Stimulated activated CD4-positive, alpha-beta T cell treated with anti-CD3 and anti-CD28 coated beads, Interleukin-4, amount 100 ng/mL, for 48 hours (primary cell): ENCODE results near the gene SPC24.
"Not testable (repeated sequence)": the region's sequence is repeated elsewhere in the genome, so short reads cannot be mapped to it uniquely, and the experiment has no call there.

Experiments
- DNase-seq, 2 donors: peaks; one replicate each; pipeline ENCODE4 v3.0.0-alpha.2; 2020; ENCODE audit warnings: low read depth in 2 of 2

SPC24 gene

DNA sequence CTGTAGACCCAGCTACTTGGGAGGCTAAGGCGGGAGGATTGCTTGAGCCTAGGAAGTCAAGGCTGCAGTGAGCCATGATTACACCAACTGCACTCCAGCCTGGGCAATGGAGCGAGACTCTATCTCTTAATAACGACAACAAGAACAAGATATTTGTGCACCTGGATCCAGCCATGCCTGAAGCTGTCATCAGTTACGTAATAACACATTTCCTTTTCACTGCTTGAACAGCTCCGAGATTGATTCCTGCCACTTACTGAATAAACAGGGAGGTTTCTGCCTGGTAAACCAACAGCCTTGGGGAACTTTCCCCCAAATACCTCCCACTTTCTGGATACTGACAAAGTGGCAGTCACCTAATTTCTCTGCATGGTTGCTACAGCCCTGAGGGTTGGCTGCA lies 36.4 kb upstream of the SPC24 start:
- no peak for DNase-seq

DNA sequence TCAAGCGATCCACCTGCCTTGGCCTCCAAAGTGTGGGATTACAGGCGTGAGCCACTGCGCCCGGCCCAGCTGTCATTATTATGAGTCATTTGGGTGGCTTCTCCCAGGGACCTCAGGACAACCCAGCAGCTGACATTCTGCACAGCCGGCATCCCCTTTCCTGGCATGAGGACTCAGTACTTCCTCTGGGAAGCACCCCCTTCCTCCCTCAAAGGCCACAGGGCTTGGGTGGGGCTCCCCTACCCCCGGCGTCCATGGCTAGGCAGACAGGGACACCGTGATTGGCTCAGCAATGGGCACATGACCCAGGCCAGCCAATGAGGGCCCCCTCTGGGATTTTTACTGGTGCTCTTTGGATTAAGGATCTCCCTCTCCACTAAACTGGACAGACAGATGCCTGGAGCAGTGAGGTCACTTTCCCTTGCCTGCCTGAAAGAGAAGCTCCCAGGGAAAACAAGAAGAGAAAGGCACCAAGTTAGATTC lies 35.7 kb upstream of the SPC24 start:
- no peak for DNase-seq

DNA sequence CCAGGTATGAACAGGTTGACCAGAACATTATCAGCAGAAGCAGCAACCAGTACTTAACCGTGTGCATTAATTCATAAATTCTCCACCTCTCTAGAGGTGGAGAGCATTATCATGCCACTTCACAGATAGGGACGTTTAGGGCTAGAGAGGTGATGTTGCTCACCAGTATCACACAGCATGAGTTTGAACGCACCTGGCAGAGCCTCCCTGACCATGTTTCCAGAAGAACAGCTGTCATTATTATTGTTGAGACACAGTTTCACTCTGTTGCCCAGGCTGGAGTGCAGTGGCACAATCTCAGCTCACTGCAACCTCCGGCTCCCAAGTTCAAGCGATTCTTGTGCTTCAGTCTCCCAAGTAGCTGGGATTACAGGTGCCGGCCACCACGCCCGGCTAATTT lies 34.9 kb upstream of the SPC24 start:
- DNase-seq, result no peak

DNA sequence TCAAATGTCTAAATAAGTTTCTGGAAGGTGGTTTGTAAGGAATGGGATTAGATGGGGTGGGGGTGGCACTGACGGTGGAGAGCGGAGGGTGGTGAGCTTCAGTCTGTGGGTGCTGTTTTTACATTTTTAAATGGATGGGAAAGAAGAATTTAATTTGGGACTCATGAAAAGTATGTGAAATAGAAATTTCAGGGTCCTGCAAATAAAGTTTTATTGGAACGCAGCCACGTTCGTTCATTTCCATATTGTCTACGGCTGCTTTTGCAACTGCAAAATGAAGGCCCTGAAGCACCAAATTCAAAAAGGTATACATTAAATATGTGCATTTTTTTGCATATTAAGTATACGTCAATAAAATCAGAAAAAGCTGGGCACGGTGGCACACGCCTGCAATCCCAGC lies 31.9 kb upstream of the SPC24 start:
- DNase-seq, result no peak

DNA sequence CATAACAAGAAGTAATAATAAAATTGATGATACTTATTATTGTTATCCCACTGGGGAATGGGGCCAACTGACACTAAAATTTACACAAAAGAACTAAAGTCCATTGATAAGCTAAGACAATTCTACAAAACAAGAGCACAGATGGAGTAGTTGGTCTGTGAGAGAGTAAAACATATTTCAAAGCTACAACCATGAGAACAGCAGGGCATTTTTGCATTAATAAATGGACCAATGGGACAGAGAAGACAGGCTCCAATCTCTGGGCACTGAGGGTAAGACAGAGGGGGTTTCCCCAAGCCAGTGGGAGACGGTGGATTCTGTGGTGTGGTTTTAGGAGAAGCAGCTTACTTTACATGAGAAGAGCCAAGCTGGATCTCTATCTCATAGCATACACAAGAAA lies 27.4 kb upstream of the SPC24 start:
- no peak for DNase-seq

DNA sequence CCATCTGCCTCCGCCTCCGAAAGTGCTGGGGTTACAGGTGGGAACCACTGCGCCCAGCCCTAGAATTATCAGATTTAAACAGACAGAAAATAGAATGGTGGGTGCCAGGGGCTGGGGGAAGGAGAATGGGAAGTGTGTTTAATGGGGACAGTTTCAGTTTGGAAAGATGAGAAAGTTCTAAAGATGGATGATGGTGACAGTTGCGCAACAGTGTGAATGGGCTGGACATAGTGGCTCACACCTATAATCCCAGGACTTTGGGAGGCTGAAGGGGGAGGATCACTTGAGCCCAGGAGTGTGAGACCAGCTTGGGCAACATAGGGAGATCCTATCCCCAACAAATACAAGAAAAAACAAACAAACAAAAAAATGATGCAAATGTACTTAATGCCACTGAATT lies 25.9 kb upstream of the SPC24 start:
- DNase-seq, result no peak

DNA sequence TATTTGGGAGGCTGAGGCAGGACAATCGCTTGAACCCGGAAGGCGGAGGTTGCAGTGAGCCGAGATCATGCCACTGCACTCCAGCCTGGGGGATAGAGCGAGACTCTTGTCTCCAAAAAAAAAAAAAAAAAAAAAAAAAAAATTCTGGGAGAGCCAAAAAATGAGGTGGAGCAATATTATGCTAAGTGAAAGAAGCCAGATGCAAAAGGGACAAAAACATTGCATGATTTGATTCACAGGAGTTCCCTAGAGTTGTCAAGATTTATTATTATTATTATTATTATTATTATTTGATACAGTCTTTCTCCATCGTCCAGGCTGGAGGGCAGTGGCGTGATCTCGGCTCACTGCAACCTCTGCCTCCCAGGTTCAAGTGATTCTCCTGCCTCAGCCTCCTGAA lies 25.4 kb upstream of the SPC24 start:
- not testable (repeated sequence) for DNase-seq

DNA sequence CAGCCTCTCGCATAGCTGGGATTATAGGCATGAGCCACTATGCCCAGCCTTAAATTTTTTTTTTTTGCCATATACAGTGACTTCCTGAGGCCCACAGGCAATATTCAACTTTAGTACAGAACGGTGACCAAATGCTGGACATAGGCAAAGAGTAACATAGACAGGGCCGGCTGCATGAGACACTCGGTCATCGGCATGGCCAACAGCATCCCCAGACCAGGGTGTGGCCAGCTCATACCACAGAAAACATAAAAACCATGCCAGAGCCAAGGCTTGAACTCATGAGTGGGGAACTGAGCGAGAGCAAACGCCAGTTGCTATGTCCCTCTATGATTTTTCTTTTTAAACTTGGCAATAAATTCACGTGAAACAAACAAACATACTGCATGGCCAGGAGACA lies 24.8 kb upstream of the SPC24 start:
- no peak for DNase-seq

DNA sequence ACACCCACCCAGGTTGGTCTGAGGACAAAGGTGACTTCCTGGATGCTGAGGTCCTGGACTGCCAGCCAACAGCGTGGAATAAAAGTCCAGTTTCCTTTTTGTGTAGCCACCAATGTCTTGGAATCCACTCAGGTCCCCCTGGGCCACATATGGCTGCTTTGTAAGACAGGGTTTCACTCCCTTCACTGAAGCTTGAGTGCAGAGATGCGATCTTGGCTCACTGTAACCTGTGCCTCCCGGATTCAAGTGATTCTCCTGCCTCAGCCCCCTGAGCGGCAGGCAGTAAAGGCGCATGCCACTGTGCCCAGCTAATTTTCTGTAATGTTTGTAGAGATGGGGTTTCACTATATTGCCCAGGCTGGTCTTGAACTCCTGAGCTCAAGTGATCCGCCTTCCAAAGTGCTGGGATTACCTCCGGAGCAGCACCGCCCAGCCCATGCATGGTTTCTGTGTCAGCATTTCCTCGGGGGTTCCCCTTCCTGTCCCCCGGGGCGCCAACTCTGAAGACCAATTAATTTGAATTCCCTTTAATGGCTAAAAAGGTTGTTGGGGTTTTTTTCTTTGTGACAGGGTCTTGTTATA lies 24.2 kb upstream of the SPC24 start:
- DNase-seq, result no peak

DNA sequence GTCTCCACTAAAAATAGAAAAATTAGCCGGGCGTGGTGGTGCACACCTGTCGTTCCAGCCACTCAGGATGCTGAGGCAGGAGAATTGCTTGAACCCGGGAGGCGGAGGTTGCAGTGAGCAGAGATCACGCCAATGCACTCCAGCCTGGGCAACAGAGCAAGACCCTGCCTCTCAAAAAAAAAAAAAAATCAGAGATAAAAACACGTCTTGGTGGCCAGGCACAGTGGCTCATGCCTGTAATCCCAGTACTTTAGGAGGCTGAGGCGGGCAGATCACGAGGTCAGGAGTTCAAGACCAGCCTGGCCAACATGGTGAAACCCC lies 23.5 kb upstream of the SPC24 start:
- DNase-seq, result not testable (repeated sequence)

DNA sequence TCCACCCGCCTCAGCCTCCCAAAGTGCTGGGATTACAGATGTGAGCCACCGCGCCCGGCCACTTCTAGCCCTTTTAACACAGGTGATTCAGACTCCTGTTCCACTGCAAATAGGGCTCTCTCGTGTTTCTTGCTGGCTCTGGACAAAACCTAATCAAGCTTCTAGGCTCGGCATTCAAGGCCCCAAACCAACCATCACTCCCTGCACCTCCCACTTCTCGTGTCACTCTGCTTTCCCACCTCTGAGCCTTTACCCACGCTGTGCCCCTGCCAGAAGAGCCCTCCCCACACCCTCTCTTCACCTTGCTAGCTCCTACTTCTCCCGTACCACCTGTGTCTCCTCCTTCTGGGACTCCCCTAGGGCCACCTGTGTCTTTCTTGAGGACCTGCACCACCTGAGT lies 22.0 kb upstream of the SPC24 start:
- DNase-seq, result no peak

DNA sequence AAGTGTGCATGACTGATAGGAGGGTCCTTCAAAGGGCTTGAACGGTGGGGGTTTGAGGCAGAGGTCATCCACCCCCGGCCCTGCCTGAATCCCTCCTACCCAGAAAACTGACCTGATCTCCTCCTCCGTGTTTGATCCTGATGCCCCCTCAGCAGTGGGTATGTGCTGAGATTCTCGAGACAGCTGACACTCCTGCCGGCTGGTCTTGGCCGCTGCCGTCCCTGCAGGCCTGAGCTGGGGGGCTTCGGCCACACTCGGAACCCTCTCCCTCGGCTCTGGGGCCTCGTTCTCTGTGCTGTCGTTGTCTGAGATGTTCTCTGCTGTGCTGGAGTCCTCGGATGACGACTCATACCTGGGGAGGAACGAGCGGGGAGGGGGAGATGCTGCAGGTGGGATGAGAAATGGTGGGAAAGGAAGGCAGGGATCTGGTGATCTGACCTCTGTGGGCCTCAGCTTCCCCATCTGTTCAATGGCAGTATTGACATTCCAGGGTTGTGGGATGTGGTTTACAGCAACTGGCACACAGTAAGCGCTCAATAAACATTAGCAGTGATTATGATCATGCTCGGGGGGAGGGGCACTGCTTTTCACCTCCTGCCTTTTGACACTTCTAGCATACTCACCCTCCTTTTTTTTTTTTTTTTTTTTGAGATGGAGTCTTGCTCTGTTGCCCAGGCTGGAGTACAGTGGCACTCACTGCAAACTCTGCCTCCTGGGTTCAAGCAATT lies 21.0 kb upstream of the SPC24 start:
- no peak for DNase-seq

DNA sequence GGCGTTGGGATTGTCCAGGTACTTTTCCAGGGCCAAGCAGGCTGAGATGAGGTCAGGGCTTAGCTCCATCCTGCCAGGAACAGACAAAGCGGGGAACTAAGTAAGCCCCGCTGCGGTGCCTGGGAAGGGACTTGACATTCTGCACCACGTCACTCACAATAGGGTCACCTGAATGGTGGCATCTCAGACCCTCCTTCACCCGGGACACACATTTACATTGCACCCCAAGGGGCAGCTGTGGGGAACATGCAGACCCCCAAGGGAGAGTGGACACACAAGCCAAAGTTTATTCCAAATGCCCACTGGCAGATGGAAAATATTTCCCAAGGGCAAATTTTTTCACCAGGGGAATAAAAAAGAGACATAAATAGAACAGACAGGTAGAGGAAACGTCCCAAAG lies 20.3 kb upstream of the SPC24 start:
- DNase-seq, result no peak

DNA sequence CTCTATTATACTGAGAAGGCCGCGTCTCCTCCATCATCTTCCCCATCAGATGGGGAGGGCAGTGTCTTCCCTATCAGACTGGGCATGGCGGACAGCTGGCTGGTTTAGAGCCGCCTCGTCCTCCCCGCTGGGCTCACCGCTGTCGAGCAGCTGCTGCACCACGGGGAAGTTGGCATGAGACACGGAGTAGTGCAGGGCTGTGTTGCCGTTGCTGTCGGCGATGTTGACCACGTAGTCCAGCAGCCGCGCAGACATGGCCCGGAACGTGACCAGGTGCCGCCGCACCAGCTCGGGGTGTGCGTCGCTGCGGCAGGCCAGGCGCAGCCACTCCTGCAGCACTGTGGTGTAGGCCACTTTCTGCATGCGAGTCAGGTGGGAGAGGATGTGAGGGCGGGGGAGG lies 18.8 kb upstream of the SPC24 start:
- no peak for DNase-seq

DNA sequence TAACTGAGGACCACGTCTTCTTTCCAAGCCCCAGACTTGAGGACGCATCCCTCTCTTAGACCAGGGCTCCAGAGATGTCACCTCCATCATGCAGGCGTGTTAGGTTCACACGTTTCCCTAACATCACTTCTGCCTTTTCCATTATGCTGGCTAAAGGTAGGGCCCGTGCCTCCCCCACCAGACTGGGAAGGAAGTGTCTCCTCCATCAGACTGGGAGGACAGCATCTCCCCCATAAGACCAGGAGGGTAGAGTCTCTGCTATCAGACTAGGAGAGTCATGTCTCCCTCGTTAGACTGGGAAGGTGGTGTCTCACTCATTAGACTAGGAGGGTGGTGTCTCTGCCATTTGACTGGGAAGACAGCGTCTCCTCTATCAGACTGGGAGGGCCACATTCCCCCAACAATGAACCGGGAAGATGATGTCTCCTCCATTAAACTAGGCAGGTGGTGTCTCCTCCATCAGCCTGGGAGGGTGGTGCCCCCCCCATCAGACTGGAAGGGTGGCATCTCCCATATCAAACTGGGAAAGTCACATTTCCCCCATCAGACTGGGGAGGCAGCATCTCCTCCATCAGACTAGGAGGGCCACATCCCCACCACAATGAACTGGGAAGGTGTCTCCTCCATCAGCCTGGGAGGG lies 18.1 kb upstream of the SPC24 start:
- DNase-seq, result no peak

DNA sequence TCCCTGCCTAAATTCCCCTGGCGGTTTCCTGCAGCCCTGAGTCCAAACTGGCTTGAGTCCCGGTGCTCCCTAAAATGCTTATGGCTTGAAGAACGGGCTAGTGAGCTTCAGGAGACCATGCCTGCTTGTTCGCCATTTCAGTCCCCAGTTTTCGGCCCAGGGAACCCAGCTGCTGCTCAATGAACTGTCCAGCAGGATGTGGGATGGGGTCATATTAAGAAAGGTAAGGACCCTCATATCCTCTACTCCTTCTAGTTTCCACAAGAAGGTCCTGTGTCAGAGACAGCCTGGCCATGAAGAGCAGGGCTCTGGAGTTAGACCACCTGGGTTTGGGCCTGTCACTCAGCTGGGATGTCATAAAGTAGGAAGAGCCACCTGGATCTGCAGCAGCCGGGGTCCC lies 17.0 kb upstream of the SPC24 start:
- no peak for DNase-seq

DNA sequence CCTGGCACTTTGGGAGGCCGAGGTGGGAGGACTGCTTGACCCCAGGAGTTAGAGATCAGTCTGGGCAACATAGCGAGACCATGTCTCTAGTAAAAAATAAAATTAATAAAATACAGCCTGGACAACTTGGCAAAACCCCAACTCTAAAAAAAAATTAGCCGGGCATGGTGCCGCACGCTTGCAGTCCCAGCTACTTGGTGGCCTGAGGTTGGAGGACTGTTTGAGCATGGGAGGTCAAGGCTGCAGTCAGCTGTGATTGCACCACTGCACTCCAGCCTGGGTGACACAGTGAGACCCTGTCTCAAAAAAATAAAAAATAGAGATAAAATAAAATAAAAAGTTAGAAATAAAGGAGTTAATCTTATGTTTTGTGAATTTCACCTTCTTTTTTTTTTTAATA lies 15.6 kb upstream of the SPC24 start:
- DNase-seq, result no peak

DNA sequence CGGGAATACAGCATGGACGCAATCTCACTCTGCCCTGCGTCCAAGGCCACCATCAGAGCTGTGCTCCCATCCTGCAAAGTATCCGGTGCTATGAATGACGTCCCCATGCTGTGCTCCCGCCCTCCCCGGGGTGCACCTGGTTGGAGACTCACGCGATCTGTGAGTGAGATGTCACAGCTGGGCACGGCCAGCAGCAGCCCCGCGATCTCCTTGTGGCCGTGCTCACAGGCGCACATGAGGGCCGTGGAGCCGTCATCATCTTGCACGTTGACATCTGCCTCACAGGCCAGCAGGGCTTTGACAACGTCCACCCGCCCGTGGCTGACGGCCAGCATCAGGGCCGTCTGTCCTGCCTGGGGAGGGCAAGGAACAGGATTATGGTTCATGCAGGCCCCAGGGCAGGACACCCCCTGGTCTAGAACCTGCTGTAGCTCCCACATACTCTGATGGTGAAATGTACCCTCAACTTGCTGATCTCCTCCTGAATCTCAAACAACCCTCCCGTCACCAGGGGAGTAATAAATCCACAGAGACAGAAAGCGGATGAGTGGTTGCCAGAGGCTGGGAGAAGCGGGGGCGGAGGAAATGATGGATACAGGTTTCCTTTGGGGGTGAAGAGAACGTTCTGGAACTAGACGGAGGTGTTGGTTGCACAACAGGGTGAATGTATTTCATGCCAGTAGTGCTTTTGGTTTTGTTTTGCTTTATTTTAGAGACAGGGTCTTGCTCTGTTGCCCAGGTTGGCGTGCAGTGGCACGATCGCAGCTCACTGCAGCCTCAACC lies 14.5 kb upstream of the SPC24 start:
- DNase-seq, result no peak

DNA sequence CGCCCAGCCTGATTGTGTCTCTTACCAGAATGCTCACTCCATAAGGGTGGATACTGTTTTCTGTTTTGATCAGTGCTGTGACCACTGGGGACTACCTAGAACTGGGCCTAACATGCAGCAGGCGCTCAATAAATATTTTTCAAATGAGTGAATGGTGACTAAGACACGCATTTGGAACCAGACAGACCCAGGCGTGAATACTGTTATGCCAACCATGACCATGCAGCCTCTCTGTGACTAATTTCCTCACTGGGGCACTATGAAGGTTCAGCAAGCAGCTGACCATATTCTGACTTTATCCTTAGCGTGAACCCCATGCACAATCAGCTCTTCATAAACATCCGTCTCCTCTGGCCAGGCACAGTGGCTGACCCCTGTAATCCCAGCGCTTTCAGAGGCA lies 13.0 kb upstream of the SPC24 start:
- DNase-seq, result no peak

DNA sequence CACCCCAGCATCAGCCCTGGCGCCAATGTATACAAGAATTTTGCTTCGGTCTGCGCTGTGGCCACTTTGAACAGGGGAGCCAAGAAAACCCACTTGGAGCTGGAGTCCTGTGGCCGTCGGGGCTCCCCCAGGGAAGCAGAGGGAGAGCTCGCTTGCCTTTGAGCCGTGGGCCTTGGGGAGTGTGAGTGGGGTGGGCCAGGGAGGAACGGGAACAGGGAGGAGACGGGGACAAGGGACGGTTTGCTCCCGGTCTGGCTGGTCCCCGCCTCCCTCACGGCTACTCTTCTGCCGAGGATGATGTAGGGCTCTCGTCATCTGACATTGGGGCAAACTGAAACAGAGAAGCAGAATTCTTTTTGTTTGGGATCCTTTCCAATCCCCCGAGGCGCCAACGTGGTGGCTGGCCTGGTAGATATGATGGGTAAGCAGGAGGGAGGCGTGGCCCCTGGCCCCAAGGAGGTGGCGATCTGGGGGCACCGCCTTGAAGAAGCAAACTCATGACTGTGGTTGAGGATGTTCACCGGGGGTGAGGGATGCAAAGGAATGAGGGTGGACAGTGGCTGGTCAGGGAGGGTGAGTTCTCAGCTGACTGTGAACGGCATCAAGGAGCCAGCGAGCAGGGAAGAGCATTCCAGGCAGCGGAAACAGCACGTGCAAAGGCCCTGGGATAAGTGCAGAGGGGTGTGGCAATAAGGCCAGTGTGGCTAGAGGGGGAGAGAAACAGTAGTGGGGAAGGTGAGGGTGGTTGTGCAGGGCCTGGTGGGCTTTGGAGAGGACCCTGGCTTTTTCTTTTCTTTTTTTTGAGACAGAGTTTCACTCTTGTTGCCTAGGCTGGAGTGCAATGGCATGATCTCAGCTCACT lies 10.9 kb upstream of the SPC24 start:
- no peak for DNase-seq

DNA sequence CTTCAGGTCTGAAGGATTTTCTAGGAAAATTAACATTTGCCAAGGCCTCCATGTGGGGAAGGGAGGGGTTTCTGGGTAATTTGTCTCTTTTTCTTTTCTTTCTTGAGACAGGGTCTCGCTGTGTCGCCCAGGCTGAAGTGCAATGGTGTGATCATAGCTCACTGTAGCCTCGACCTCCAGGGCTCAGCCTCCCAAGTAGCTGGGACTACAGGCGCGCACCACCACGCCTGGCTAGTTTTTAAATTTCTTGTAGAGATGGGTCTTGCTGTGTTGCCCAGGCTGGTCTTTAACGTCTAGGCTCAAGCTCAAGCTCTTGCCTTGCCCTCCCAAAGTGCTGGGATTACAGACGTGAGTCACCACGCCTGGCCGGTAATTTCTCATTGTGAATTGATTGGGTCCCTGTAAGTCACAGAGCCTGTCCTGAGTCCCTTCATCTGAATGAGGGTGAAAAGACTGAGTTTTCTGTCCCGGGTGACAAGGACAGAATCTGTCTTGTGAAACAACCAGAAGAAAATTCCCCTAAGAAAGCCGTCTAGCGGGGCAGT lies 10.0 kb upstream of the SPC24 start:
- no peak for DNase-seq
